HS-27A (cell line): ENCODE measurements around the gene FTSJ3.

Experiments
- DNase-seq: peaks from one replicate; pipeline ENCODE4 v3.0.0-alpha.2; 2012; ENCODE audit warnings: low read depth, missing footprints

Gene FTSJ3

GRCh38 chr17:63785556-63785955 is 41.9 kb downstream of the FTSJ3 start:
- DNase-seq: no peak

DNA sequence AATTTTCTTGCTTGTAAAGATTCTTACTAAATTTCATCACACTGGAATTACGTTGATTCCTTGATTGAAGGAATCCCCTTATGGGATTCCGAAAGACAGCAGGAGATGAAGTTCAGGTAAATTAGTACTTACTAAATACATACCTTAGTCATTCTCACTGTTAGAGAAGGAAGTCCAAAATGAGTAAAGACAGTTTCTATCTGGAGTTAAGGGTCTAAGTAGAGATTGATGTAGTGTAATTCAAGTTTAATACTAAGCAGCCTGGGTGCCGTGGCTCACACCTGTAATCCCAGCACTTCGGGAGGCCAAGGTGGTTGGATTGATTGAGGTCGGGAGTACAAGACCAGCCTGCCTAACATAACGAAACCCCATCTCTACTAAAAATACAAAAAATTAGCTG is 43.9 kb downstream of the FTSJ3 start:
- no peak for DNase-seq

DNA sequence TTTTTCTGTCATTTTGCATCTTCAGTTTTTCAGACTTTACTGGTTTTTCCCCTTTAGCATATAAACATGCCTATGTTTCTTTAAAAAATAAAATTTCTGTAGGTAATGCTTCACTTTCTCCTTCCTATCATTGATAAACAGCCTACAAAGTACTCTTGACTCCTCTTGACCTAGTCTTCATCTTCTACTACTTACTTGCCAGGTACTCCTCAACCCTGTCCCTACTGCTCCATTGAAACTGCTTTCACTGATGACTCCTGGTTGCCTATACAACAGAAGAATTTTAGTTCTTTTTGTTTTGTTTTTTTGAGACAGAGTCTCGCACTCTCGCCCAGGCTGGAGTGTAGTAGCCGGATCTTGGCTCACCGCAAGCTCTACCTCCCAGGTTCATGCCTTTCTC is 46.5 kb downstream of the FTSJ3 start:
- no peak for DNase-seq

DNA sequence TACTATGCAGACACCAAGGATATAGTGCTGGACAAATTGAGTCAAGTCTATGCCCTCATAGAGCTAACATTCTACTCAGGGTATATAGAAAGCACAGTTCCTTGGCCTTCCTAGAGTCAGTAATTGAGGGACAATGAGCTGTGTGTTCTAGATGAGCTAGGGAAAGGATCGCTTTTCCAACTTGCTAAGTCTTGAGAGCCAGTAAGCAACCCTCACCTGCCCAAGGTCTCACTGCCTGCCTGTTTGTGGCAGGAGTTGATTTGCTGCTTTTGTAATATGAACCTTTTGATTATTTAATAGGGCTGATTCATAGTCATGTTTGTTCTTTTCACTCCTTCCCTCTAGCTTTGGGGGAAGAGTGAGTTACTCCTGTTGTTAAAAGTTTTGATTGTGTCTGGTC is 47.0 kb downstream of the FTSJ3 start:
- DNase-seq: no peak

DNA sequence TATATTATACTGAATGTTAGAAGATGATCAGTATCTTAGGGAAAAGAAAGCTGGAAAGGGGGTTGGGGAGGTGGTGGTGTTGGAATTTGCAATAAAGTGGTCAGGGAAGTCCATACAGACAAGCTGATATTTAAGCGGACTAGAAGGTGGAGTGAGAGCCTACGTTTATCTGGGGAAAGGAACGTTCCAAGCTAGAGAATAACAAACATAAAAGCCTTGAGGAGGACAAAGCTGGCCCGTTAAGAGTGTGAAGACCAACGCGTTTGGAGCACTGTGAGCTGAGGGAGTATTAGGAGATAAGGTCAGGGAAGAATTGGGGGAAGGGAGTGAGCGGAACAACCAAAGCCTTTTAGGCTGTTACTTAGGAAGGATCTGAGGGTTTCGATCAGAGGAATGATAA is 52.0 kb downstream of the FTSJ3 start:
- no peak for DNase-seq

GRCh38 chr17:63774969-63775265 is 52.5 kb downstream of the FTSJ3 start:
- no peak for DNase-seq

GRCh38 chr17:63774141-63774968 is 53.1 kb downstream of the FTSJ3 start, which contains the start of gene DDX42:
Gene DDX42 (plus strand): TSS chr17:63774170. CDS start chr17:63787050, 12,880 bp downstream.
- DNase-seq: peak; percentile 29

- peak; percentile 91 for DNase-seq
Observed at GRCh38 chr17:63773272-63774140, 54.0 kb downstream of the FTSJ3 start, which contains the start of gene CCDC47. Gene CCDC47 (minus strand): TSS chr17:63773597. CDS start chr17:63766175, 7,422 bp downstream.

GRCh38 chr17:63772801-63773271 is 54.6 kb downstream of the FTSJ3 start:
- DNase-seq: no peak
